Measurements from ENCODE around the gene ZNF688. TPM values are rescaled to one million over a fixed set of nuclear protein-coding genes. Genes with fewer than 3 reads are reported as not detected.

The ZNF688 gene
- total and polyA plus RNA-seq, 2 of the 13 experiments (the other 11 are each of a cell fraction or from before 2014, with no cell fraction given) = 2.4 to 5.4 TPM

DNA sequence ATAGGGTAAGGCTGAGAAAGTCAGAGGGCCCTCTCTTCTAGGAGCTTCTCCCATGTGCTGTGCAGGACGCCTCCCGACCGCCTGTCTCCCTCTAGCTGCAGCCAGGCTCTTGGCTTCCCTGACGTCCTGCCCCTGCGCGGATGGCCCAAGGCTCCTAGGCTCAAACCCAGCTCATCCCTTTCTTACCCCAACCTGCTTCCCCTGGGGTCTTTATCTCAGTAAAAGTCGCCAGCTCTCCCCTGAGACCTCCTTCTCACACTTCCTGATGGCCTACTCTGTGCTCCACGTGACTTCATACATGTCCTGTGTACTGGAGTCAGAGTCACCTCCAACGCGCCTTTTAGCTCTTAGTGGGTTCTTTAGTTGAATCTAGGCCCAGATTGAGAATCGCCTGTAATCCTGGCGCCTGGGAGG, 35.7 kb downstream of the ZNF688 start (continued):
- TF ChIP-seq, protein P1, sequence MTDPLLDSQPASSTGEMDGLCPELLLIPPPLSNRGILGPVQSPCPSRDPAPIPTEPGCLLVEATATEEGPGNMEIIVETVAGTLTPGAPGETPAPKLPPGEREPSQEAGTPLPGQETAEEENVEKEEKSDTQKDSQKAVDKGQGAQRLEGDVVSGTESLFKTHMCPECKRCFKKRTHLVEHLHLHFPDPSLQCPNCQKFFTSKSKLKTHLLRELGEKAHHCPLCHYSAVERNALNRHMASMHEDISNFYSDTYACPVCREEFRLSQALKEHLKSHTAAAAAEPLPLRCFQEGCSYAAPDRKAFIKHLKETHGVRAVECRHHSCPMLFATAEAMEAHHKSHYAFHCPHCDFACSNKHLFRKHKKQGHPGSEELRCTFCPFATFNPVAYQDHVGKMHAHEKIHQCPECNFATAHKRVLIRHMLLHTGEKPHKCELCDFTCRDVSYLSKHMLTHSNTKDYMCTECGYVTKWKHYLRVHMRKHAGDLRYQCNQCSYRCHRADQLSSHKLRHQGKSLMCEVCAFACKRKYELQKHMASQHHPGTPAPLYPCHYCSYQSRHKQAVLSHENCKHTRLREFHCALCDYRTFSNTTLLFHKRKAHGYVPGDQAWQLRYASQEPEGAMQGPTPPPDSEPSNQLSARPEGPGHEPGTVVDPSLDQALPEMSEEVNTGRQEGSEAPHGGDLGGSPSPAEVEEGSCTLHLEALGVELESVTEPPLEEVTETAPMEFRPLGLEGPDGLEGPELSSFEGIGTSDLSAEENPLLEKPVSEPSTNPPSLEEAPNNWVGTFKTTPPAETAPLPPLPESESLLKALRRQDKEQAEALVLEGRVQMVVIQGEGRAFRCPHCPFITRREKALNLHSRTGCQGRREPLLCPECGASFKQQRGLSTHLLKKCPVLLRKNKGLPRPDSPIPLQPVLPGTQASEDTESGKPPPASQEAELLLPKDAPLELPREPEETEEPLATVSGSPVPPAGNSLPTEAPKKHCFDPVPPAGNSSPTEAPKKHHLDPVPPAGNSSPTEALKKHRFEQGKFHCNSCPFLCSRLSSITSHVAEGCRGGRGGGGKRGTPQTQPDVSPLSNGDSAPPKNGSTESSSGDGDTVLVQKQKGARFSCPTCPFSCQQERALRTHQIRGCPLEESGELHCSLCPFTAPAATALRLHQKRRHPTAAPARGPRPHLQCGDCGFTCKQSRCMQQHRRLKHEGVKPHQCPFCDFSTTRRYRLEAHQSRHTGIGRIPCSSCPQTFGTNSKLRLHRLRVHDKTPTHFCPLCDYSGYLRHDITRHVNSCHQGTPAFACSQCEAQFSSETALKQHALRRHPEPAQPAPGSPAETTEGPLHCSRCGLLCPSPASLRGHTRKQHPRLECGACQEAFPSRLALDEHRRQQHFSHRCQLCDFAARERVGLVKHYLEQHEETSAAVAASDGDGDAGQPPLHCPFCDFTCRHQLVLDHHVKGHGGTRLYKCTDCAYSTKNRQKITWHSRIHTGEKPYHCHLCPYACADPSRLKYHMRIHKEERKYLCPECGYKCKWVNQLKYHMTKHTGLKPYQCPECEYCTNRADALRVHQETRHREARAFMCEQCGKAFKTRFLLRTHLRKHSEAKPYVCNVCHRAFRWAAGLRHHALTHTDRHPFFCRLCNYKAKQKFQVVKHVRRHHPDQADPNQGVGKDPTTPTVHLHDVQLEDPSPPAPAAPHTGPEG (CRISPR knock-in tag; IDR thresholded peaks at IDR 0.05) = peak; percentile 74
- TF ChIP-seq ZNF850 (CRISPR knock-in tag; conservative IDR thresholded peaks at IDR 0.05) = no peak
- no peak for TF ChIP-seq ZNF431 (CRISPR knock-in tag; IDR thresholded peaks at IDR 0.05; ENCODE audit: borderline replicate concordance, low read depth)
- TF ChIP-seq SOX6 (IDR thresholded peaks at IDR 0.05) = no peak
- TF ChIP-seq SOX6 (CRISPR knock-in tag; IDR thresholded peaks at IDR 0.05) = no peak
- peak; percentile 32 for TF ChIP-seq AGO2 (optimal IDR thresholded peaks at IDR 0.05; ENCODE audit: low read depth, low read length)
- peak; percentile 55; the same call in 1 of the 2 replicates for TF ChIP-seq ZNF563 (CRISPR knock-in tag; IDR thresholded peaks at IDR 0.05)
- TF ChIP-seq, protein P2, sequence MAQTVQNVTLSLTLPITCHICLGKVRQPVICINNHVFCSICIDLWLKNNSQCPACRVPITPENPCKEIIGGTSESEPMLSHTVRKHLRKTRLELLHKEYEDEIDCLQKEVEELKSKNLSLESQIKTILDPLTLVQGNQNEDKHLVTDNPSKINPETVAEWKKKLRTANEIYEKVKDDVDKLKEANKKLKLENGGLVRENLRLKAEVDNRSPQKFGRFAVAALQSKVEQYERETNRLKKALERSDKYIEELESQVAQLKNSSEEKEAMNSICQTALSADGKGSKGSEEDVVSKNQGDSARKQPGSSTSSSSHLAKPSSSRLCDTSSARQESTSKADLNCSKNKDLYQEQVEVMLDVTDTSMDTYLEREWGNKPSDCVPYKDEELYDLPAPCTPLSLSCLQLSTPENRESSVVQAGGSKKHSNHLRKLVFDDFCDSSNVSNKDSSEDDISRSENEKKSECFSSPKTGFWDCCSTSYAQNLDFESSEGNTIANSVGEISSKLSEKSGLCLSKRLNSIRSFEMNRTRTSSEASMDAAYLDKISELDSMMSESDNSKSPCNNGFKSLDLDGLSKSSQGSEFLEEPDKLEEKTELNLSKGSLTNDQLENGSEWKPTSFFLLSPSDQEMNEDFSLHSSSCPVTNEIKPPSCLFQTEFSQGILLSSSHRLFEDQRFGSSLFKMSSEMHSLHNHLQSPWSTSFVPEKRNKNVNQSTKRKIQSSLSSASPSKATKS (CRISPR knock-in tag; IDR thresholded peaks at IDR 0.05) = no peak
- TF ChIP-seq ZNF619 (CRISPR knock-in tag; IDR thresholded peaks at IDR 0.05) = no peak
- no peak for TF ChIP-seq TEAD2 (CRISPR knock-in tag; IDR thresholded peaks at IDR 0.05)
- no peak for TF ChIP-seq FOXO4 (CRISPR knock-in tag; conservative IDR thresholded peaks at IDR 0.05)
- TF ChIP-seq NR0B2 (CRISPR knock-in tag; IDR thresholded peaks at IDR 0.05) = no peak
- no peak for TF ChIP-seq KLF11 (CRISPR knock-in tag; IDR thresholded peaks at IDR 0.05)
- no peak for TF ChIP-seq IKZF1 (IDR thresholded peaks at IDR 0.05)
- TF ChIP-seq XBP1 (CRISPR knock-in tag; IDR thresholded peaks at IDR 0.05) = no peak
- no peak for TF ChIP-seq ZNF790 (CRISPR knock-in tag; IDR thresholded peaks at IDR 0.05; ENCODE audit: borderline replicate concordance)
- peak; percentile 55 for TF ChIP-seq GATAD2A (CRISPR knock-in tag; IDR thresholded peaks at IDR 0.05)
- TF ChIP-seq RNF2 (conservative IDR thresholded peaks at IDR 0.05; ENCODE audit: low read depth) = 0 out of 2 replicates have a peak, but pooled peaks have one; percentile 35
- no peak for TF ChIP-seq PHF20 (CRISPR knock-in tag; IDR thresholded peaks at IDR 0.05)
- TF ChIP-seq, protein P3, sequence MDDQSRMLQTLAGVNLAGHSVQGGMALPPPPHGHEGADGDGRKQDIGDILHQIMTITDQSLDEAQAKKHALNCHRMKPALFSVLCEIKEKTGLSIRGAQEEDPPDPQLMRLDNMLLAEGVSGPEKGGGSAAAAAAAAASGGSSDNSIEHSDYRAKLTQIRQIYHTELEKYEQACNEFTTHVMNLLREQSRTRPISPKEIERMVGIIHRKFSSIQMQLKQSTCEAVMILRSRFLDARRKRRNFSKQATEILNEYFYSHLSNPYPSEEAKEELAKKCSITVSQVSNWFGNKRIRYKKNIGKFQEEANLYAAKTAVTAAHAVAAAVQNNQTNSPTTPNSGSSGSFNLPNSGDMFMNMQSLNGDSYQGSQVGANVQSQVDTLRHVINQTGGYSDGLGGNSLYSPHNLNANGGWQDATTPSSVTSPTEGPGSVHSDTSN (CRISPR knock-in tag; IDR thresholded peaks at IDR 0.05; ENCODE audit: borderline replicate concordance) = no peak
- TF ChIP-seq LCORL (IDR thresholded peaks at IDR 0.05) = no peak
- no peak; the same call in 1 of the 2 replicates for TF ChIP-seq LCORL (CRISPR knock-in tag; IDR thresholded peaks at IDR 0.05)

All from HepG2 (cell line).